Hepatocyte (in vitro differentiated cells): Measurements from ENCODE around the gene CCNK. TPM values are rescaled to one million over a fixed set of nuclear protein-coding genes. Genes with fewer than 3 reads are reported as not detected.
A peak's percentile ranks its signal among the peaks of the same experiment; 100 is the strongest.

Experiments
- DNase-seq: peaks from one replicate; pipeline ENCODE4 v3.0.0-alpha.2; 2016; ENCODE audit warnings: low spot score
- H2AFZ ChIP-seq: fragments of 200-600 bp; sonication (generic); 2 replicates; pipeline ENCODE4 v1.6.0; 2016; ENCODE audit warnings: antibody characterized with exemption, mild to moderate bottlenecking
- H3K27ac ChIP-seq: fragments of 200-600 bp; sonication (generic); 2 replicates; pipeline ENCODE4 v1.5.1; 2016; ENCODE audit warnings: mild to moderate bottlenecking
- H3K27me3 ChIP-seq: fragments of 200-600 bp; sonication (generic); 2 replicates; pipeline ENCODE4 v1.6.1; 2016
- H3K36me3 ChIP-seq: fragments of 200-600 bp; sonication (generic); replicated peaks from 2 replicates; pipeline ENCODE4 v1.5.1; 2016; ENCODE audit warnings: low read depth; ENCODE audit not compliant: insufficient read depth
- H3K4me1 ChIP-seq: fragments of 200-600 bp; sonication (generic); 2 replicates; pipeline ENCODE4 v1.5.1; 2016; ENCODE audit warnings: mild to moderate bottlenecking, moderate library complexity; ENCODE audit not compliant: insufficient read depth
- H3K4me2 ChIP-seq: fragments of 200-600 bp; sonication (generic); 2 replicates; pipeline ENCODE4 v1.6.0; 2016
- H3K4me3 ChIP-seq: fragments of 200-600 bp; sonication (generic); 2 replicates; pipeline ENCODE4 v1.5.1; 2016; ENCODE audit warnings: mild to moderate bottlenecking
- H3K79me2 ChIP-seq: fragments of 200-600 bp; sonication (generic); 2 replicates; pipeline ENCODE4 v1.6.0; 2017; ENCODE audit warnings: mild to moderate bottlenecking
- H3K9me2 ChIP-seq: fragments of 200-600 bp; sonication (generic); replicated peaks from 2 replicates; pipeline ENCODE4 v1.6.0; 2017; ENCODE audit warnings: mild to moderate bottlenecking; ENCODE audit not compliant: insufficient read depth
- H3K9me3 ChIP-seq: fragments of 200-600 bp; sonication (generic); 2 replicates; pipeline ENCODE4 v1.5.1; 2016; ENCODE audit warnings: low read depth, mild to moderate bottlenecking
- H4K20me1 ChIP-seq: fragments of 200-600 bp; sonication (generic); 2 replicates; pipeline ENCODE4 v1.6.0; 2016; ENCODE audit warnings: mild to moderate bottlenecking; ENCODE audit not compliant: insufficient read depth, poor library complexity, severe bottlenecking
- CTCF ChIP-seq: fragments of 200-600 bp; sonication (generic); IDR thresholded peaks from 2 replicates; pipeline ENCODE4 v1.5.1; 2016; ENCODE audit warnings: antibody characterized with exemption, mild to moderate bottlenecking; ENCODE audit not compliant: poor library complexity
- EZH2 ChIP-seq: fragments of 200-600 bp; sonication (generic); IDR thresholded peaks from 2 replicates; pipeline ENCODE4 v1.6.1; 2016; ENCODE audit warnings: antibody characterized with exemption, mild to moderate bottlenecking, borderline replicate concordance
- EZH2phosphoT487 ChIP-seq: fragments of 200-600 bp; sonication (generic); IDR thresholded peaks from one replicate; pipeline ENCODE4 v1.6.1; 2018; ENCODE audit warnings: antibody characterized with exemption, mild to moderate bottlenecking, low read depth, moderate library complexity; ENCODE audit not compliant: unreplicated experiment, severe bottlenecking
- WGBS: methylation state at CpG from one replicate; pipeline ENCODE4 v1.1.6; 2016; ENCODE audit warnings: low lambda C conversion rate; ENCODE audit errors: missing lambda C conversion rate; 5-methylcytosine and 5-hydroxymethylcytosine counted together
- polyA plus RNA-seq: library from polyadenylated mRNA; unstranded; fragments of >200 nt; fragmentation: Nextera tagmentation; extraction: Ambion mirVana; gene quantifications from 2 replicates; pipeline ENCODE4 v1.2.1, GENCODE V29; 2016
- total RNA-seq: library from RNA; depleted of rRNA; stranded (reverse); fragments of >200 nt; gene quantifications from 2 replicates; pipeline ENCODE4 v1.2.3, GENCODE V29; 2014

Gene CCNK
- total and polyA plus RNA-seq, 2 experiments from 2014 or later, result 11.1 to 15.6 TPM

GRCh38 chr14:99543985-99544384 lies 62.8 kb downstream of the CCNK start:
- Histone ChIP-seq H3K36me3 (no peaks in the 10 kb centered on the region), H4K20me1 (peaks cover 40% of the 10 kb centered on the region), H3K9me2 (no peaks in the 10 kb centered on the region), H3K4me1 (peaks cover 25% of the 10 kb centered on the region), H3K4me3 (no peak overlapping the region), H3K4me2 (no peak overlapping the region), H3K27ac (no peak overlapping the region), H3K79me2 (peaks cover 98% of the 10 kb centered on the region), H2AFZ (no peak overlapping the region), H3K27me3 (no peaks in the 10 kb centered on the region), H3K9me3 (no peaks in the 10 kb centered on the region)
- no peak for TF ChIP-seq EZH2phosphoT487
- WGBS, result 96% methylated on average over 12 of the region's 12 CpGs
- no peak for DNase-seq

GRCh38 chr14:99544991-99545390 lies 63.8 kb downstream of the CCNK start:
- WGBS, result 80% methylated on average over 11 of the region's 11 CpGs
- H3K4me3 ChIP-seq, result no peak overlapping the region
- no peaks in the 10 kb centered on the region for H3K9me2 ChIP-seq
- no peak for DNase-seq
- H3K79me2 ChIP-seq, result peaks cover 98% of the 10 kb centered on the region
- no peaks in the 10 kb centered on the region for H3K27me3 ChIP-seq
- no peak overlapping the region for H3K4me2 ChIP-seq
- peaks cover 46% of the 10 kb centered on the region for H4K20me1 ChIP-seq
- H2AFZ ChIP-seq, result no peak overlapping the region
- no peaks in the 10 kb centered on the region for H3K9me3 ChIP-seq
- no peak overlapping the region for H3K27ac ChIP-seq
- peaks cover 35% of the 10 kb centered on the region for H3K4me1 ChIP-seq
- TF ChIP-seq EZH2phosphoT487 (no peak), EZH2 (no peak), CTCF (no peak)
- H3K36me3 ChIP-seq, result no peaks in the 10 kb centered on the region

GRCh38 chr14:99545586-99545985 lies 64.4 kb downstream of the CCNK start:
- H3K4me3 ChIP-seq, result no peak overlapping the region
- H3K27ac ChIP-seq, result no peak overlapping the region
- peaks cover 41% of the 10 kb centered on the region for H3K4me1 ChIP-seq
- no peak for DNase-seq
- no peaks in the 10 kb centered on the region for H3K36me3 ChIP-seq
- H3K9me2 ChIP-seq, result no peaks in the 10 kb centered on the region
- TF ChIP-seq EZH2phosphoT487 (no peak), CTCF (no peak), EZH2 (no peak)
- H3K79me2 ChIP-seq, result peaks cover 98% of the 10 kb centered on the region
- no peak overlapping the region for H2AFZ ChIP-seq
- 71% methylated on average over 6 of the region's 6 CpGs for WGBS
- H3K27me3 ChIP-seq, result no peaks in the 10 kb centered on the region
- no peaks in the 10 kb centered on the region for H3K9me3 ChIP-seq
- no peak overlapping the region for H3K4me2 ChIP-seq
- H4K20me1 ChIP-seq, result peaks cover 46% of the 10 kb centered on the region

GRCh38 chr14:99546234-99546879 lies 65.1 kb downstream of the CCNK start:
- H3K4me2 ChIP-seq, result peak overlapping the region; percentile 2
- no peak overlapping the region for H3K4me3 ChIP-seq
- no peak for DNase-seq
- H3K27ac ChIP-seq, result no peak overlapping the region
- H3K36me3 ChIP-seq, result no peaks in the 10 kb centered on the region
- TF ChIP-seq EZH2phosphoT487, result no peak
- TF ChIP-seq EZH2, result no peak
- no peak for TF ChIP-seq CTCF
- WGBS, result 31% methylated on average over 13 of the region's 13 CpGs
- H3K27me3 ChIP-seq, result no peaks in the 10 kb centered on the region
- H4K20me1 ChIP-seq, result peaks cover 46% of the 10 kb centered on the region
- peaks cover 98% of the 10 kb centered on the region for H3K79me2 ChIP-seq
- H3K9me3 ChIP-seq, result no peaks in the 10 kb centered on the region
- no peaks in the 10 kb centered on the region for H3K9me2 ChIP-seq
- no peak overlapping the region for H2AFZ ChIP-seq
- H3K4me1 ChIP-seq, result peaks cover 49% of the 10 kb centered on the region
